OCI-LY3 (cell line): Measurements from ENCODE around the gene JMJD6.

ENCODE experiments used
- H2AFZ ChIP-seq: fragments of 200-600, 300-600 bp; shearing (Covaris generic); 2 replicates; pipeline ENCODE4 v1.6.0; 2014; ENCODE audit warnings: antibody characterized with exemption, low read depth, low read length
- H3K27ac ChIP-seq: fragments of 200-600, 300-600 bp; sonication (generic); 2 replicates; pipeline ENCODE4 v1.5.1; 2014; ENCODE audit warnings: mild to moderate bottlenecking, low read length, moderate library complexity, mixed read lengths
- H3K27me3 ChIP-seq: fragments of 200-600, 300-600 bp; sonication (generic); 2 replicates; pipeline ENCODE4 v1.6.1; 2014; ENCODE audit warnings: low read depth, low read length, mixed read lengths
- H3K36me3 ChIP-seq: fragments of 200-600, 300-600 bp; sonication (generic); replicated peaks from 2 replicates; pipeline ENCODE3; 2014; ENCODE audit warnings: low read depth, low read length, mixed read lengths
- H3K4me1 ChIP-seq: fragments of 300-600, 200-600 bp; sonication (generic); 2 replicates; pipeline ENCODE4 v1.6.1; 2014; ENCODE audit warnings: low read length, mixed read lengths
- H3K4me2 ChIP-seq: fragments of 200-600, 300-600 bp; sonication (generic); 2 replicates; pipeline ENCODE4 v1.6.1; 2014; ENCODE audit warnings: low read length, mixed read lengths
- H3K4me3 ChIP-seq: fragments of 300-600, 200-600 bp; sonication (generic); 2 replicates; pipeline ENCODE4 v1.5.1; 2014; ENCODE audit warnings: antibody characterized with exemption, mild to moderate bottlenecking, low read length, moderate library complexity
- H3K79me2 ChIP-seq: fragments of 300-600, 200-600 bp; shearing (Covaris generic); 2 replicates; pipeline ENCODE4 v1.6.1; 2014; ENCODE audit warnings: mild to moderate bottlenecking, low read length, mixed read lengths
- H3K9ac ChIP-seq: fragments of 300-600, 200-600 bp; shearing (Covaris generic); 2 replicates; pipeline ENCODE4 v1.6.0; 2014; ENCODE audit warnings: mild to moderate bottlenecking, low read length, moderate library complexity
- H3K9me3 ChIP-seq: fragments of 200-600, 300-600 bp; shearing (Covaris generic); 2 replicates; pipeline ENCODE4 v1.6.1; 2014; ENCODE audit warnings: low read length, mixed read lengths; ENCODE audit not compliant: insufficient read depth
- H4K20me1 ChIP-seq: fragments of 200-600, 300-600 bp; sonication (generic); 2 replicates; pipeline ENCODE4 v1.6.1; 2016; ENCODE audit warnings: low read length, mixed read lengths; ENCODE audit not compliant: insufficient read depth
- EZH2phosphoT487 ChIP-seq: fragments of 200-600 bp; shearing (Covaris generic); IDR thresholded peaks from 2 replicates; pipeline ENCODE4 v1.6.1; 2018; ENCODE audit warnings: antibody characterized with exemption, mixed run types, low read depth
- TF ChIP-seq, protein P1 (sequence below): fragments of 200-600, 300-600 bp; sonication (generic); IDR thresholded peaks from 2 replicates; pipeline ENCODE4 v1.5.1; 2014; ENCODE audit warnings: antibody characterized with exemption, low read length, low read depth

Gene JMJD6

DNA sequence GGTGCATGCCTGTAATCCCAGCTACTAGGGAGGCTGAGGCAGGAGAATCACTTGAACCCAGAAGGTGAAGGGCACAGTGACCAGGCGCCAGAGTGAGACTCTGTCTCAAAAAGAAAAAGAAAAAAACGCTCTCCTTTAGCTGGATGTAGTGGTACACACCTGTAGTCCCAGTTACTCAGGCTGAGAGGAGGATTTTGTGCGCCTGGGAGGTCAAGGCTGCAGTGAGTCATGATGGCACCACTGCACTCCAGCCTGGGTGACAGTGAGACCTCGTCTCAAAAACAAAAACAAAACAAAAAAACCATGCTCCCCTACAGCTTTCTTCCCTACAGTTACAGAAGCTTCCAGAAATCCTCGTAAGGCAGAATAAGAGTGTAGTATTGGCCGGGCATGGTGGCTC, 49.8 kb downstream of the JMJD6 start:
- H3K27me3 ChIP-seq = no peaks in the 10 kb centered on the region
- TF ChIP-seq, protein P1, sequence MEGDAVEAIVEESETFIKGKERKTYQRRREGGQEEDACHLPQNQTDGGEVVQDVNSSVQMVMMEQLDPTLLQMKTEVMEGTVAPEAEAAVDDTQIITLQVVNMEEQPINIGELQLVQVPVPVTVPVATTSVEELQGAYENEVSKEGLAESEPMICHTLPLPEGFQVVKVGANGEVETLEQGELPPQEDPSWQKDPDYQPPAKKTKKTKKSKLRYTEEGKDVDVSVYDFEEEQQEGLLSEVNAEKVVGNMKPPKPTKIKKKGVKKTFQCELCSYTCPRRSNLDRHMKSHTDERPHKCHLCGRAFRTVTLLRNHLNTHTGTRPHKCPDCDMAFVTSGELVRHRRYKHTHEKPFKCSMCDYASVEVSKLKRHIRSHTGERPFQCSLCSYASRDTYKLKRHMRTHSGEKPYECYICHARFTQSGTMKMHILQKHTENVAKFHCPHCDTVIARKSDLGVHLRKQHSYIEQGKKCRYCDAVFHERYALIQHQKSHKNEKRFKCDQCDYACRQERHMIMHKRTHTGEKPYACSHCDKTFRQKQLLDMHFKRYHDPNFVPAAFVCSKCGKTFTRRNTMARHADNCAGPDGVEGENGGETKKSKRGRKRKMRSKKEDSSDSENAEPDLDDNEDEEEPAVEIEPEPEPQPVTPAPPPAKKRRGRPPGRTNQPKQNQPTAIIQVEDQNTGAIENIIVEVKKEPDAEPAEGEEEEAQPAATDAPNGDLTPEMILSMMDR = no peak
- no peak for TF ChIP-seq EZH2phosphoT487
- H4K20me1 ChIP-seq = no peaks in the 10 kb centered on the region
- H3K4me2 ChIP-seq = no peak overlapping the region
- no peak overlapping the region for H2AFZ ChIP-seq
- no peak overlapping the region for H3K9ac ChIP-seq
- no peak overlapping the region for H3K4me3 ChIP-seq
- H3K36me3 ChIP-seq = no peaks in the 10 kb centered on the region
- 0 out of 2 replicates have a peak, but pooled peaks cover 2% of the 10 kb centered on the region for H3K79me2 ChIP-seq
- H3K9me3 ChIP-seq = no peaks in the 10 kb centered on the region
- H3K4me1 ChIP-seq = peaks cover 6% of the 10 kb centered on the region
- no peak overlapping the region for H3K27ac ChIP-seq

GRCh38 chr17:76675648-76676047, 50.8 kb downstream of the JMJD6 start:
- Histone ChIP-seq H3K4me1 (peaks cover 13% of the 10 kb centered on the region), H3K27ac (no peak overlapping the region), H4K20me1 (no peaks in the 10 kb centered on the region)

GRCh38 chr17:76674600-76674999, 51.8 kb downstream of the JMJD6 start:
- H3K4me2 ChIP-seq = no peak overlapping the region
- no peak for TF ChIP-seq EZH2phosphoT487
- TF ChIP-seq, protein P1 = no peak
- H2AFZ ChIP-seq = no peak overlapping the region
- peaks cover 18% of the 10 kb centered on the region for H3K4me1 ChIP-seq
- no peaks in the 10 kb centered on the region for H4K20me1 ChIP-seq
- H3K79me2 ChIP-seq = 0 out of 2 replicates have a peak, but pooled peaks cover 2% of the 10 kb centered on the region
- no peaks in the 10 kb centered on the region for H3K36me3 ChIP-seq
- no peaks in the 10 kb centered on the region for H3K27me3 ChIP-seq
- H3K9ac ChIP-seq = no peak overlapping the region
- H3K9me3 ChIP-seq = no peaks in the 10 kb centered on the region
- no peak overlapping the region for H3K27ac ChIP-seq
- no peak overlapping the region for H3K4me3 ChIP-seq

More at GRCh38 chr17:76675648-76676047, 50.8 kb downstream of the JMJD6 start:
- no peak for TF ChIP-seq EZH2phosphoT487
- TF ChIP-seq, protein P1 = no peak
- H3K4me2 ChIP-seq = no peak overlapping the region
- H3K27me3 ChIP-seq = no peaks in the 10 kb centered on the region
- no peak overlapping the region for H3K4me3 ChIP-seq
- 0 out of 2 replicates have a peak, but pooled peaks cover 2% of the 10 kb centered on the region for H3K79me2 ChIP-seq
- no peak overlapping the region for H3K9ac ChIP-seq
- H2AFZ ChIP-seq = no peak overlapping the region
- no peaks in the 10 kb centered on the region for H3K9me3 ChIP-seq
- no peaks in the 10 kb centered on the region for H3K36me3 ChIP-seq

- TF ChIP-seq, protein P1 = no peak
- no peak for TF ChIP-seq EZH2phosphoT487
- H3K9me3 ChIP-seq = no peaks in the 10 kb centered on the region
- peaks cover 18% of the 10 kb centered on the region for H3K4me1 ChIP-seq
- no peaks in the 10 kb centered on the region for H3K27me3 ChIP-seq
- H3K27ac ChIP-seq = no peak overlapping the region
- H3K36me3 ChIP-seq = no peaks in the 10 kb centered on the region
- no peak overlapping the region for H3K9ac ChIP-seq
- no peak overlapping the region for H2AFZ ChIP-seq
- H4K20me1 ChIP-seq = no peaks in the 10 kb centered on the region
- no peak overlapping the region for H3K4me2 ChIP-seq
- H3K79me2 ChIP-seq = 0 out of 2 replicates have a peak, but pooled peaks cover 2% of the 10 kb centered on the region
- no peak overlapping the region for H3K4me3 ChIP-seq
Measured at GRCh38 chr17:76673729-76674128, 52.7 kb downstream of the JMJD6 start.
